NCI-H2227 (cell line): ENCODE measurements around the gene NPTX1.

Experiments used
- DNase-seq: peaks from one replicate; lab custom pipeline; 2025; ENCODE audit not compliant: unreplicated experiment; lab: John Stamatoyannopoulos, UW

Gene NPTX1

GRCh38 chr17:80429356-80430275, 46.8 kb downstream of the NPTX1 start:
- no peak for DNase-seq

- DNase-seq, result no peak
These were observed 47.6 kb downstream of the NPTX1 start for GRCh38 chr17:80428796-80429195.

GRCh38 chr17:80428363-80428762, 48.0 kb downstream of the NPTX1 start:
- no peak for DNase-seq

GRCh38 chr17:80427366-80428282, 48.8 kb downstream of the NPTX1 start:
- no peak for DNase-seq

- DNase-seq, result peak; percentile 86
These were observed 49.6 kb downstream of the NPTX1 start for GRCh38 chr17:80426671-80427326.

GRCh38 chr17:80425835-80426426, 50.5 kb downstream of the NPTX1 start:
- DNase-seq, result no peak

- DNase-seq, result no peak
These were observed 51.3 kb downstream of the NPTX1 start for GRCh38 chr17:80424878-80425765.

- DNase-seq, result no peak
These were observed 52.1 kb downstream of the NPTX1 start for GRCh38 chr17:80424261-80424660.

GRCh38 chr17:80423536-80424225, 52.7 kb downstream of the NPTX1 start:
- DNase-seq, result no peak

- DNase-seq, result no peak
These were observed 53.4 kb downstream of the NPTX1 start for GRCh38 chr17:80422981-80423380.

GRCh38 chr17:80422276-80422675, 54.1 kb downstream of the NPTX1 start:
- DNase-seq, result no peak

GRCh38 chr17:80421381-80422090, 54.9 kb downstream of the NPTX1 start:
- no peak for DNase-seq

- no peak for DNase-seq
These were observed 57.2 kb downstream of the NPTX1 start for GRCh38 chr17:80419255-80419654.

- DNase-seq, result no peak
These were observed 57.8 kb downstream of the NPTX1 start for GRCh38 chr17:80418589-80418988.
